PC-9 (cell line): ENCODE data around the gene VSIG8.

Experiments
- CTCF ChIP-seq: fragments of 200-600 bp; sonication (generic); conservative IDR thresholded peaks from 2 replicates; pipeline ENCODE4 v1.6.1; 2017; ENCODE audit warnings: mixed run types, antibody characterized with exemption, mild to moderate bottlenecking, moderate library complexity
- EZH2 ChIP-seq: fragments of 200-600 bp; sonication (generic); IDR thresholded peaks from 2 replicates; pipeline ENCODE4 v1.8.0; 2017; ENCODE audit warnings: antibody characterized with exemption, low read depth

- TF ChIP-seq CTCF = no peak
- no peak for TF ChIP-seq EZH2
Measured at GRCh38 chr1:159866066-159866465, 3.6 kb upstream of the VSIG8 start.
